LNCAP (cell line): Measurements from ENCODE around the gene PIAS2.

Experiments used
- TF ChIP-seq, protein P1 (sequence below): fragments of 450-650 bp; IDR thresholded peaks from 2 replicates; pipeline ENCODE4 v1.5.1; 2017; ENCODE audit warnings: mild to moderate bottlenecking

PIAS2 gene

DNA sequence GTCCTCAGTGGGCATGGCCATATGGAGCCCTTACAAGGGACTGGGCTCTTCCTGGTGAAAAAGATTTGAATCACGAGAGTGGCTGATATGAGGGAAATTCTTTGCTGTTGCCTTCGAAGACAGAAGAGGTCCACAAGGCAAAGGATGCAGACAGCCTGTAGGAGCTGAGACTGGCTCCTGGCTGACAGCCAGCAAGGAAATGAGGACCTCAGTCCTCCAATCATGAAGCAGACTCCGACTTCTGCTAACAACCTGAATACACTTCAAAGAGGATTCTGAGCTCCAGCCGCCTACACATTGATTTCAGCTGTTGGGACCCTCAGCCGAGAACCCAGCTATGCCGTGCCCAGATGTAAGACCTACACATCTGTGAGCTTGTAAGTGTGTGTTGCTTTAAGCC, 157.4 kb downstream of the PIAS2 start:
- TF ChIP-seq, protein P1, sequence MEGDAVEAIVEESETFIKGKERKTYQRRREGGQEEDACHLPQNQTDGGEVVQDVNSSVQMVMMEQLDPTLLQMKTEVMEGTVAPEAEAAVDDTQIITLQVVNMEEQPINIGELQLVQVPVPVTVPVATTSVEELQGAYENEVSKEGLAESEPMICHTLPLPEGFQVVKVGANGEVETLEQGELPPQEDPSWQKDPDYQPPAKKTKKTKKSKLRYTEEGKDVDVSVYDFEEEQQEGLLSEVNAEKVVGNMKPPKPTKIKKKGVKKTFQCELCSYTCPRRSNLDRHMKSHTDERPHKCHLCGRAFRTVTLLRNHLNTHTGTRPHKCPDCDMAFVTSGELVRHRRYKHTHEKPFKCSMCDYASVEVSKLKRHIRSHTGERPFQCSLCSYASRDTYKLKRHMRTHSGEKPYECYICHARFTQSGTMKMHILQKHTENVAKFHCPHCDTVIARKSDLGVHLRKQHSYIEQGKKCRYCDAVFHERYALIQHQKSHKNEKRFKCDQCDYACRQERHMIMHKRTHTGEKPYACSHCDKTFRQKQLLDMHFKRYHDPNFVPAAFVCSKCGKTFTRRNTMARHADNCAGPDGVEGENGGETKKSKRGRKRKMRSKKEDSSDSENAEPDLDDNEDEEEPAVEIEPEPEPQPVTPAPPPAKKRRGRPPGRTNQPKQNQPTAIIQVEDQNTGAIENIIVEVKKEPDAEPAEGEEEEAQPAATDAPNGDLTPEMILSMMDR = no peak

GRCh38 chr18:46756559-46757201, 160.6 kb downstream of the PIAS2 start, which contains the start of gene ST8SIA5:
TSS of gene ST8SIA5 (minus strand) at chr18:46757053. CDS start at chr18:46756508, 545 bp downstream.
- TF ChIP-seq, protein P1 = no peak

GRCh38 chr18:46756025-46756558, 161.2 kb downstream of the PIAS2 start:
- TF ChIP-seq, protein P1 = no peak

DNA sequence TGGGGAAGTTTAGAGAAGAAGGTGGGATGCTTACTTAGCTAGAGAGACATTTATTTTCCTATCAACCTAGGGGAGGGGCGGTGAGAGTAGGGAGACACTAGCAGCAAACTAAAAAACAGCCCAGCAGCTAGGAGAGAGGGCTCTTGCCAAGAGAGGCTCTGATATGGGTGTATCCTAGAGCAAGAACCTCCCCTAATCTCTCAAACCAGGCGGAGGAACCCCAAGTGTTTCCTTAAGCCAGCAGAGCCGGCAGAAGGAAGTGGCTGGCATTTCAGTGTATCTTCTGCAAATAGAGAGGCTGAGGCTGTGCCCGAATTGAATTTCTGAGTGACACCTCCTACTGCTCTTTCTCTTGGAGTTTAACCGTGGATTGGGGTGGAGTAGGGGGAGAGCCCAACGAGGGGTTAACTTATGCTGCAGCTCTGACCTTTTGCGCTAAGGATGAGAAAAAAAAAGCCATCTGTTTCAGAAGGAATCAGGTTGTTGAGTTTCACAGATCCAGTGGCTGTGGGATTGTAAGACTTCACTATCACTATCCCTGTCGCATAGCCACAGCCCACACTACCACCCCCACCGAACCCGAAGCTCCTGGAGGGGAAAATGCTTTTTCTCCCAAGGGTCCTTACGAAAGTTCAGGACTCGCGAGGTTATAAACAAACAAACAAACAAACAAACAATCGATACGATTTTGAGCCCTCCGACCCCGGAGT, 161.8 kb downstream of the PIAS2 start:
- TF ChIP-seq, protein P1 = no peak

DNA sequence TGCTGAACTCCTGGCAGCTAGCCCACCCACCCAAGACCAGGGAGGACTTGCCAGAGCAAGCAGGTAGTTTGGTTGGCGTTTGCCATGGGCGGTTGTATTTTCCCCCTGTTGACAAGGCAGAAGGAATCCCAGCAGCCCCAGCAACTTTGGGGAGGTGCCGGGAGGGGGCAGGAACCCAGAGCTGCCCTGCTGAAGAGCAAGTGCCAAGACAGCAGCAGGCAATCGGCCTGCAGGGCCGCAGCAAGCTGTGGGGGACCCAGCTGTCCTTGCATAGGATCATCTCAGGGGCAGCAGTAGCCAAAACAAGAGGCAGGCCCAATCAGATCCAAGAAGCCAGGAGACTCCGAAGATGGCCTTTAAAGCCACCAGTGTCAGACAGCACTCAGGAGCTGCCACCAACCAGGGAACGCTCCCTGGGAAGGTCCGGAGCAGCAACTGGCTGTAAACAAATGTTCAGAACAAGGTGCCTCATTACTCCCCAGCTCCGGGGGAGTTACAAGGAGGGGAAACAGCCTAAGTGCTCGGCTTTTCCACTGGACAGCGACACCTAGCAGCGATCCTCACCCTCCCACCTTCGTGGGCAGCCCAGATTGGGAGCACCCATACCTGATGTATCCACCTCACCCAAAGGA, 162.5 kb downstream of the PIAS2 start:
- TF ChIP-seq, protein P1 = no peak

DNA sequence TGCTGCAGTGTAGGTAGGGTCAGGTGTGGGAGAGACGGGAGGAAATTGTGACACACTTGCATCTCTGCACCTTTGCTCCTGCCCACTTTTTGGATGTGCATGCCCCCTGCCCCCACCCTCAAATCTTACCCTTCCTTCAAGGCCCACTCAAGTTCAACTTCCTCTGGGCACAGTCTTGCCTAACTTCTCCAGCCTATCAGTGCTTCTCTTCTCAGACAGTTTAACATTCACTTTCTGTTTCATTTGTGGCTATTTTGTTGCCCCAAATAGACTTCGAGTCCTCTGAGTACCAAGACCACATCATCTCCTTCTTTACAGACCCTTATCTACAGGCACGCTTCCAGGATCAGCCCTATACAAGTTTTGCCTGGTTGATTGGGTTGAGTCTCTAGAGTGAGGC, 163.1 kb downstream of the PIAS2 start:
- TF ChIP-seq, protein P1 = no peak
